Measurements from ENCODE around the gene KLC1. TPM values are rescaled to one million over a fixed set of nuclear protein-coding genes. Genes with fewer than 3 reads are reported as not detected.

The KLC1 gene
- total RNA-seq, 1 donor, result 212 TPM

DNA sequence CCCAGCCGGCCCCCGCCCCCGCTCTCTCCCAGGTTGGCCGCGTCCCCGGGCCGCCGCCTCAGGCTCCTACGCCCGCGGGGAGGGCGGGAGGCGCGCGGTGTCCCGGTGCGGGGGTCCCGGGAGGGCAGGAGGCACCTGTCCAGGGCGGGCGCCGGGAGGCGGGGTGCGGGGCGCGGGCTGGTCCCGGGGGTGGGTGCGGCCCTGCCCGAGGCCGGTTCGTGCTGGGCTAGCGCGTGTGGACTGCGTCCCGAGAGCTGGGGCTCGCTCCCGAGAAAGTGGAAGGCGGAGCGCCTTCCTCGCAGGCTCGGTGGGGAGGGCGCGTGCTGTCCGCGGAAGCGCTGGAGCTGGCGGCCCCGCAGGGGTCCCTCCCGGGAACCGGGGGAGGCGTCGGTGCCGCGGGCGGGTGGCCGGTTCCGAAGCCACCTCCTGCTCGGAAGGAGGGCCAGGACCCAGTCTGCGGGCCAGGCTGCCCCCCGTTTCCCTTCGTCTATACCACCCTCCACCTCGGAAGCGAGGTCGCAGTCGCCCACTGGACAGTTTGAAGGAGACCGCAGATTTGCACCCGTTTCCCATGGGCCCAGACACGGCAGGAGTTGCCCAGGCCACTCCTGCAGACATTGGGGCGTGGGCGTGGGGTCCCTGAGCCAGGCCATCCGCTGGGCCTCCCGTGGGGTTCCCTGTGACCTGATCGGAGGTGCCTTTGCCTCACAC is 87.2 kb downstream of the KLC1 start:
- H3K4me3 ChIP-seq (ENCODE audit: low read depth, low read length), result peak overlapping the region; percentile 84
- peak; percentile 14 for DNase-seq (ENCODE audit: low read depth)
- TF ChIP-seq, protein P1, sequence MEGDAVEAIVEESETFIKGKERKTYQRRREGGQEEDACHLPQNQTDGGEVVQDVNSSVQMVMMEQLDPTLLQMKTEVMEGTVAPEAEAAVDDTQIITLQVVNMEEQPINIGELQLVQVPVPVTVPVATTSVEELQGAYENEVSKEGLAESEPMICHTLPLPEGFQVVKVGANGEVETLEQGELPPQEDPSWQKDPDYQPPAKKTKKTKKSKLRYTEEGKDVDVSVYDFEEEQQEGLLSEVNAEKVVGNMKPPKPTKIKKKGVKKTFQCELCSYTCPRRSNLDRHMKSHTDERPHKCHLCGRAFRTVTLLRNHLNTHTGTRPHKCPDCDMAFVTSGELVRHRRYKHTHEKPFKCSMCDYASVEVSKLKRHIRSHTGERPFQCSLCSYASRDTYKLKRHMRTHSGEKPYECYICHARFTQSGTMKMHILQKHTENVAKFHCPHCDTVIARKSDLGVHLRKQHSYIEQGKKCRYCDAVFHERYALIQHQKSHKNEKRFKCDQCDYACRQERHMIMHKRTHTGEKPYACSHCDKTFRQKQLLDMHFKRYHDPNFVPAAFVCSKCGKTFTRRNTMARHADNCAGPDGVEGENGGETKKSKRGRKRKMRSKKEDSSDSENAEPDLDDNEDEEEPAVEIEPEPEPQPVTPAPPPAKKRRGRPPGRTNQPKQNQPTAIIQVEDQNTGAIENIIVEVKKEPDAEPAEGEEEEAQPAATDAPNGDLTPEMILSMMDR (IDR thresholded peaks at IDR 0.05; ENCODE audit: insufficient read depth, low read length), result no peak

DNA sequence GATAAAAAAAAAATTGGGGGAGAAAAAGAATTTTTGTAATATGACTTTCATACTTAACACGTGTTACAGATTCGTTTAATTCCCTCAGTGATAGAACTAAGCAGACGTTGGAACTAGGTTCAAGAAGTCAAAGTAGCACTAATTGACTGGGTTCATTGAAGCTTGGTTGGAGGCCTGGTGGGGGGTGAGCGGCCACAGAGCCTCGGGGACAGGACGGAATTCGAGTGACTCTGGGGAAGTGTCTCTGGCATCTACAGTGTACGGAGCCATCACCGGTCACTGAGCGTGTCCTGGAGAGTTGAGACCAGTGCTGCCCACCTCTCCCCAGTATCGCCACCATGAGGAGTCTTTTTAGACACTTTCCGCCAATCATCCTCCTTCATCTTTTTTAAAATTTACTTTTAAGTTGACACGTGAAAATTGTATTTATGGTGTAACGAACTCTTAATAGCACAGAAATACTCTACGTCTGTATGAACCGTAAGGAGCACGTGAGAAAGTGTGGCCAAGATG is 87.9 kb downstream of the KLC1 start:
- TF ChIP-seq, protein P1 (IDR thresholded peaks at IDR 0.05; ENCODE audit: insufficient read depth, low read length), result no peak
- peak overlapping the region; percentile 84 for H3K4me3 ChIP-seq (ENCODE audit: low read depth, low read length)
- no peak for DNase-seq (ENCODE audit: low read depth)

DNA sequence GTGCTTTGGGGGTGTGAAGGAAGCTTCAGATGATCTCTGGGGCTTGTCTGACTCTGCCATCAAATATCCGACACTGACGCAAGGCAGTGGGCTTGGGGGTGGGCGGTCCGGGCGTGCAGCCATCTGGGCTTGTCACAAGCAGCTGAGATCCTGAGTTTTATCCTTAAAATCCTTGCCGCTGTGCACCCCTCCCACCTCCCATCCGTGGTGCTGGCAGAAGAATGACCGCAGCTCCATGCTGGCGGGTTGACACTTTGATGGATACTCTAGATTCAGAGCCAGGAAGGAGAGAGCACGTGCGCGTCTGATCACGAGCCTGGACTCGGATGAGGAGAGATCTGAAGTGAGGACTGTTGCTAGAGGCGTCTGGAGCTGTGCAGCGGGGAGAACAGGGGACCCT is 89.6 kb downstream of the KLC1 start:
- DNase-seq (ENCODE audit: low read depth), result peak; percentile 70
- no peak overlapping the region for H3K4me3 ChIP-seq (ENCODE audit: low read depth, low read length)
- TF ChIP-seq, protein P1 (IDR thresholded peaks at IDR 0.05; ENCODE audit: insufficient read depth, low read length), result no peak

DNA sequence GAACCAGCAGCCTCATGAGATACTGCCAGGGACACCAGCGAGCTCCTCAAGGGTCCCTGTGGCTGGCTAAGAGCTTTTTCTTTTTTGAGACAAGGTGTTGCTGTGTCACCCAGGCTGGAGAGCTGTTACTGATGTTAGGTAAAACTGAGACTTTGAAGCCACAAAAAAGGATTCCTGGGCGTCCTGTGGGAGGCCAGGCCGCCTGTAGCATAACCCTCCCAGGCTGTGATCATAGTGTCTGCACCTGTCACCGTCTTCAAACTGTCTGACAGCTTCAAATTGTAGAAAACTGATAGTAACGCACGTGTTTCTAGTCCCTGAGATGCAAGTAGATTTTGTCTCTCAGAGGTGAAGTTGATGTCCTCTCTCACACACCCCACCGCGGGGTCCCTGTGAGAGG is 90.7 kb downstream of the KLC1 start:
- DNase-seq (ENCODE audit: low read depth), result no peak
- no peak overlapping the region for H3K4me3 ChIP-seq (ENCODE audit: low read depth, low read length)
- TF ChIP-seq, protein P1 (IDR thresholded peaks at IDR 0.05; ENCODE audit: insufficient read depth, low read length), result no peak

DNA sequence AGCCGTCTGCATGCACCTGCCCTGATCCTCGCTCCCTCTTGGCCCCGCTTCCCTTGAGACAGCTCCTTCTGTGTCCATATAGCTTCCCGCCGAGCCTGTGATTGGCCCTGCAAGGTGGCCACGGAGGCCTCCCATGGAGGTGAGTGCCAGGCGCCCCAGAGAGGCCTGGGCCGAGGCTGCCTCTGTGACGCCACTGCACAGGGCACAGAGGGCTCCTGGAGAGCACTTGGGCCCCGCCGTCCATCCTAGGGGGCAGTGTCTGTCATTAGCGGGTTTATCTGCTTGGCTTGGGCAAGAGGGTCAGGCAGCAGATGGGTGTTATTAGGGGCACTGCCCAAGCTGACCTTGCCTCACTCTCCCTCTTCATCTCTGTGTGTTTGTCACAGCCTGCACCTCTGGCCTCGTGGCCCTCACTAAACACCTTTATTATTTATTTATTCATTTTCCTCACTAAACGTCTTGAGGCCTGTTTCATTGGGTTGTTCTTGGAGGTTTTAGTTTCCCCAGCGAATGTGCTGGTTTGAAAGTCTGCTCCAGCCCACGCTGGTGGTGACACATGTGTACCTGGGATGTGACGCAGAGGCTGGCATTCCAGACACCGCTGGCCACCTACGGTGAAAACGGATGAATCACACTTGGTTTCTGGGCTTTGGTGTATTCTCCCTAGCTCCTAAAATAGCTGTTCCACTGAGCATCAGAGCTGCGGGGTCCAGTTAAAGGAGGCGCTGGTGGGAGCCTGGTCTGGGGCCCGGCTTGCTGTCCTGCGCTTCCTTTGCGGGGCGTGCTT is 92.5 kb downstream of the KLC1 start:
- no peak for DNase-seq (ENCODE audit: low read depth)
- no peak overlapping the region for H3K4me3 ChIP-seq (ENCODE audit: low read depth, low read length)
- TF ChIP-seq, protein P1 (IDR thresholded peaks at IDR 0.05; ENCODE audit: insufficient read depth, low read length), result no peak

DNA sequence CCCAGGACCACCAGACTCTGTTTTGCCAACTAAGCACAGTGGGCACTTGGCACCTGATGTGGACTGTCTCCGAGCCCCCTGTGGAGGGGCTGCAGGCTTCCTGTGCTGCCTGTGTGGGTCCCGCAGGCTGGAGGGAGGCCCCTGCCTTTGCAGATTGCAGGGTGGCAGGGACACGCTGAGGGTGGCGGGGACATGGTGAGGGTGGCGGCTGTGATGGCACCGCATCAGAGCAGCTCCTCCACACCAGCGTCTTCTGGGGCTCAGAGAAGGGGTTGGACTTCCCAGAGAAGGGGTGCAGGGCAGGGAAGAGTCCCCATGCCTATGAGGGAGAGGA is 94.7 kb downstream of the KLC1 start:
- TF ChIP-seq, protein P1 (IDR thresholded peaks at IDR 0.05; ENCODE audit: insufficient read depth, low read length), result no peak
- no peak overlapping the region for H3K4me3 ChIP-seq (ENCODE audit: low read depth, low read length)
- no peak for DNase-seq (ENCODE audit: low read depth)
